ENCODE results near the gene ARMC5.
A peak's percentile ranks its signal among the peaks of the same experiment; 100 is the strongest.
"Not testable (repeated sequence)": the region's sequence is repeated elsewhere in the genome, so short reads cannot be mapped to it uniquely, and the experiment has no call there.

Gene ARMC5

DNA sequence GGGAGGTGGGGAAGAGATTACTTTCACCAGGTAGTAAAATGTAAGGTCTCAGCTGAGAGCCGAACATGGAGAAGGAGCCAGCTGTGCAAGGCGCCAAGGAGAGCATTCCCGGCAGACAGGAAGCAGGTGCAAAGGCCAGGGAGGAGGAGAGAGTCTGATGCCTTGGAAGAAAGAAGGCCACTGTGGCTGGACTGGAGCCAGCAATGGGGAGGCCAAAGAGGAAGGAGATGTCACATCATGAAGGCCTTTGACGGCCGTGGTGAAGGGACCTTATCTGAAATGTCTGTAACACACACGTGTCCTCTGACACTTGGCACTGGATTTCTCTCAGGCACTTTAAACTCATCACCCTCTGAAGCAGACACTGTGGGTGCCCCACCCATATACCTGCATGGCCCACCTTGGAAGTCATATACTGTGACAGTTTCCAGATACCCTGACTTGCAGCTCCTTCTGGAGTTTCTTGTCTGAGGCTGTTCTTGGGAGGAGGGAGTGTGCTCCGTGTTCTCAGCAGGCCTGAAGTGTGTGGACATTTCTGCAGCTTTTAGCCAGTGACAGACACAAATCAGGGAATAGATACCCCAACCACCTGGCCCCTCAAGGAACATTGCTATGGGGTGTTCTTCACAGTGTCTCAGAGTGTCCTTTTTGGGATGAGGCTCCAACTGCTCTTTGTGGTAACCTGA lies 21.7 kb downstream of the ARMC5 start:
- peak; percentile 29 for DNase-seq

GRCh38 chr16:31483081-31483480 lies 23.8 kb downstream of the ARMC5 start, which contains the start of gene SLC5A2:
TSS of gene SLC5A2 (plus strand) at chr16:31483123. CDS start at chr16:31483137, 14 bp downstream.
- no peak for DNase-seq

GRCh38 chr16:31484048-31484447 lies 24.7 kb downstream of the ARMC5 start:
- DNase-seq, result not testable (repeated sequence)

- DNase-seq, result no peak
These were observed 25.3 kb downstream of the ARMC5 start for GRCh38 chr16:31484491-31485171.

- no peak for DNase-seq
These were observed 26.3 kb downstream of the ARMC5 start for GRCh38 chr16:31485571-31485970.

DNA sequence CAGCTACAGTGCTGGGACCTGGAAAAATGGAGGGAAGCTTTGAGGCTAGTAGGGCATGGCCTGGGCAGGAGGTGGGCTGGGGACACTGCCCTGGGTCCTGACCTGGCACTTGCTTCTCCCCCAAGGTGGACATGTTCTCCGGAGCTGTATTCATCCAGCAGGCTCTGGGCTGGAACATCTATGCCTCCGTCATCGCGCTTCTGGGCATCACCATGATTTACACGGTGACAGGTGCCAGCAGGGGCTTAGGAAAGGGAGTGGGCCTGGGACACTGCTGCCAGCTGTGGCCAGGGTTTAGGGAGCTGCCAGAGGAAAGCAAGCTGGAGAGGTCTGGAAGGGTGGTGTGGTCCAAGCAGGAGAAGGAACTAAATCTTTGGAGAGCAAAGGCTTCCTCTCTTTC lies 26.7 kb downstream of the ARMC5 start:
- no peak for DNase-seq

GRCh38 chr16:31487071-31487719 lies 27.9 kb downstream of the ARMC5 start:
- DNase-seq, result no peak

GRCh38 chr16:31487720-31488467 lies 28.6 kb downstream of the ARMC5 start:
- DNase-seq, result peak; percentile 82

DNA sequence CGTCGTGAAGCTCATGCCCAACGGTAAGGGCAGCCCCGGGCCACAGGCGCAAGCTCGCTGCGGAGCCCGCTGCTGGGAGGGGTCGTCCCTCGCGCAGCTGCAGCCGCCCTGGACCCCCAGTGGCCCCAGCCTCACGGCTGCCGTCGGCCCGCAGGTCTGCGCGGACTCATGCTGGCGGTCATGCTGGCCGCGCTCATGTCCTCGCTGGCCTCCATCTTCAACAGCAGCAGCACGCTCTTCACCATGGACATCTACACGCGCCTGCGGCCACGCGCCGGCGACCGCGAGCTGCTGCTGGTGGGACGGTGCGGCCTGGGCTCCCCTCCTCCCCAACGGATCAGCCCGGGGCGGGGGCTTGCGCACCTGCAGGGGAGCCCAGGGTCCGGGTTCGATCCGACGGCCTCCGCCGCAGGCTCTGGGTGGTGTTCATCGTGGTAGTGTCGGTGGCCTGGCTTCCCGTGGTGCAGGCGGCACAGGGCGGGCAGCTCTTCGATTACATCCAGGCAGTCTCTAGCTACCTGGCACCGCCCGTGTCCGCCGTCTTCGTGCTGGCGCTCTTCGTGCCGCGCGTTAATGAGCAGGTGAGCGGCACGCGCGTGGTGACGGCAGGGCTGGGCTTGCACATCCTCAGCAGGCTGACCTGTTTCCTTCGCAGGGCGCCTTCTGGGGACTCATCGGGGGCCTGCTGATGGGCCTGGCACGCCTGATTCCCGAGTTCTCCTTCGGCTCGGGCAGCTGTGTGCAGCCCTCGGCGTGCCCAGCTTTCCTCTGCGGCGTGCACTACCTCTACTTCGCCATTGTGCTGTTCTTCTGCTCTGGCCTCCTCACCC lies 29.4 kb downstream of the ARMC5 start:
- DNase-seq, result peak; percentile 44

DNA sequence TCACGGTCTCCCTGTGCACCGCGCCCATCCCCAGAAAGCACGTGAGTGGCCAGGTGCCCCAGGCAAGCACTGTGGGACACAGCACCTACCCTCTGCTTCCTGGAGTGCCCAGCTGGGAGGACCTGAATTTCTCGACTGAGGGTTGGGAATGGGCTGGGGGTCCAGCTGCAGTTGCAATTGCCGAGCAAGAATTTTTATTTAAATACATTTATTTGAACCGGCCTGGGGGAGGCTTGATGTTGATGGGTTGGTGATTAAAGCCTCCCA lies 29.9 kb downstream of the ARMC5 start:
- DNase-seq, result no peak

DNA sequence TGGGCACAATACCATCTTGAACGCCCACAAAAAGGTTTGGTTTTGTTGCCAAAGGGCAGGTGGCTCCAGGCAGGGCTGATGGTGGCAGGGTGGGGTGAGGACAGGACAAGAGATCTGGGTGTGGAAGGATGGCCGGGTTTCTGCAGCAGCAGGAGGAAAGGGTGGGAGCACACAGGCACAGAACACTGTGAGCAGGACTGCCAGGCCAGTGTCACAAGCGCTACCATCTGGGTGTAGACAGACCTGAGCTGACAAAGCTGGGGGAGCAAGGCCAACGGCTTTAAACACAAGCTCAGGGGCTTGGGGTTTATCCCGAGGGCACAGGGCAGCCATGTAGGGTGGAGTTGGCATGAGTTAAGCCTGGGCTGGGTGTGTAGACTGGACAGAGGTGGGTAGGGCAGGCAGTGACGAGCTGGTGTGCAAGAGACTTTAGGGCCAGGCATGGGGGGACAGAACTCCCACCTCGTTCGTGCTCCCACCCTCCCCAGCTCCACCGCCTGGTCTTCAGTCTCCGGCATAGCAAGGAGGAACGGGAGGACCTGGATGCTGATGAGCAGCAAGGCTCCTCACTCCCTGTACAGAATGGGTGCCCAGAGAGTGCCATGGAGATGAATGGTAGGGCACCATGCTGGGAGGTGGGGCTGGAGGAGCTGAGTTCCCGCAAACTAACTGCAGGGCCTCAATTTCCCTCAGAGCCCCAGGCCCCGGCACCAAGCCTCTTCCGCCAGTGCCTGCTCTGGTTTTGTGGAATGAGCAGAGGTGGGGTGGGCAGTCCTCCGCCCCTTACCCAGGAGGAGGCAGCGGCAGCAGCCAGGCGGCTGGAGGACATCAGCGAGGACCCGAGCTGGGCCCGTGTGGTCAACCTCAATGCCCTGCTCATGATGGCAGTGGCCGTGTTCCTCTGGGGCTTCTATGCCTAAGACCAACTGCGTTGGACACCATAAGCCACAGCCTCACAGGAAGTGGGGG lies 30.6 kb downstream of the ARMC5 start:
- DNase-seq, result no peak

- no peak for DNase-seq
These were observed 32.6 kb downstream of the ARMC5 start for GRCh38 chr16:31491778-31492418.

DNA sequence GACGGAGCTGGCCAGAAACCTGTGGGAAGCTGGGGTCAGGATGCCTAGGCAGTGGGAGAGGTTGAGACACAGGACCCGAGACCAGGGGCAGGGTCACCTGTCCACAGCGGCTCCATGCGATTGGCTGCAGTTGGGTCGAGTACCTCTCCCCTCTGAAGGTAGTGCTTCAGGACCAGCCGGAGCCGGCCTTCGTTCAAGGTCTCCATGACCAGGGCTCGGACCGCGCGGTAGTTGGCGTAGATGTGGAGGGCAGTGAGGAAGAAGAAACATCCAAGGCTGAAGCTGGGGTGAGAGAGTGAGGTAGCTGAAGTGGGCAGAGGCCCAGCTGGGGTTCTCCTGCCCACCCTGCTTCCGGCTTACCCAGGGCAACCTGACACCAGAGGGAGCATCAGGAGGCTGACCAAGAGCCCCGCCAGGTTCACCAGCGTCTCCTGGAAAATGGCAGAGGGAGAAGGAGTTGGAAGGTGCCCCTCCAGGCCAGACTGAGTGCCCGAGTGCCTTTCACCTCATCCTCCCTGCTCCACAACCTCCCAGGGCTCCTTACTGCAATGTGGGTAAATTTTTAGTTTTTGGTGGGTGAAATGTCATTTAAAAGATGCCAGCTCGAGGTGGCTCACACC lies 34.3 kb downstream of the ARMC5 start:
- no peak for DNase-seq

DNA sequence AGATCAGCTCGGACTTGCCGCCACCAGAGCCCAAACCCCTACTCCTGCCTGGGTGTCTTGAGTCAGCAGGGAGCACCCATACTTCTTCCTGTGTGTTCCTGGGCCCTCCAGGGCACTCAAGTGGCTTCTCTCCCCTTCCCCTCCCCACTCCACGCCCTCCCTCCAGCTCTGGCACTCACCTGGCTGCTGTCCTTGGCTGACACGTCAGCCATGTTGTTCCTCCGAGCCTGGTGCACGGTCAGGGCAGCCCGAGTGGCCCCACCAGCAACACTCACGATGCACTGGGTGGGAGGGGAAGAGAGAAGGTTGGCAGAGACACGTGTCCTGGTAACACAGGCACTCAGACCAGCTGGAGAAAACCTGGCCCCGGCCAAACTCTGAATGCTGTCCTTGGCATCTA lies 37.4 kb downstream of the ARMC5 start:
- DNase-seq, result no peak

GRCh38 chr16:31498493-31498892 lies 39.2 kb downstream of the ARMC5 start:
- DNase-seq, result no peak

GRCh38 chr16:31499928-31500327 lies 40.6 kb downstream of the ARMC5 start:
- no peak for DNase-seq

GRCh38 chr16:31501226-31501965 lies 42.1 kb downstream of the ARMC5 start:
- no peak for DNase-seq

DNA sequence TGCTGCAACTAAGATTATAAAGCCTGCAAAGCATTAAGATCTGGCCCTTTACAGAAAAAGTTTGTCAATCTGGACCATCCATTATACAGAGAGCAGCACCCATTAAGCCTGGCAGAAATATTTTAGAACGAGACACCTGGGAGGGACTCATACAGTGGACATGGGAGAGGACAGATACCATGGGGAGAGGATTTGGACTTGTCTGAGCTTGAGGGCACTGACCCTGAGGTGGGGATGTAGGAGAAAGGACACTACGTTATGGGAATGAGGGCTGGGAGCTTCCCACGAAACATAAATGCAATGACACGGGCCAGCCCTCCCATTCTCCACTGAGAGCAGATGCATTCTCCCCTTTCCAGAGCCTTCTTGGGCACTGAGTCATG lies 42.7 kb downstream of the ARMC5 start:
- DNase-seq, result no peak

DNA sequence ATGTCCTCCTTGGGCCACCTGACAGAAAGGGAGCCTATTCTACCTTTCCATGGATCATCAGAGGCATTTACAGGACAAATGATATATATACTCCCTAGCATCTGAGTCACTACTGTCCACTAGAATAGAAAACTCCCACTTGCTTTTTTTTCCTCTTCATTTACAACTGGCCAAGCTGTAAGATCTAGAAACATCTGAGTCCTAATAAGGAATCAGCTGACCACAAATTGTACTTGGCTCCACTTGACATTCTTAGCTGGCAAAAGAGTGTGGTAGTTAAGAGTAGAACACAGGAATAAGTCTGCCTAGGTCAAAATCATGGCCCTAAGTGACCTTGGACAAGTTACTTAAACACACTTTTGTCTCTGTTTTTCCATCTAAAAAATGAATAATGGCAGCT lies 43.7 kb downstream of the ARMC5 start:
- no peak for DNase-seq

DNA sequence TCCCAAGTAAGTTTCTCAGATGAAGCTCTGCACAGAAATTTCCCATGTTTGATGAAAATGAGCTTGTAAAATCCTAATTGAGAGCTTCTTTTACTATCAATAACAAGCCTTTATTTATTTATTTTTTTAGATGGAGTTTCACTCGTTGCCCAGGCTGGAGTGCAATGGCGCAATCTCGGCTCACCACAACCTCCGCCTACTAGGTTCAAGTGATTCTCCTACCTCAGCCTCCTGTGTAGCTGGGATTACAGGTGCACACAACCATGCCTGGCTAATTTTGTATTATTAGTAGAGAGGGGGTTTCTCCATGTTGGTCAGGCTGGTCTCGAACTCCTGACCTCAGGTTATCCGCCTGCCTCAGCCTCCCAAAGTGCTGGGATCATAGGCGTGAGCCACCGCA lies 44.3 kb downstream of the ARMC5 start:
- not testable (repeated sequence) for DNase-seq

All from NCI-H69 (cell line).